SK-N-SH (cell line): ENCODE data around the gene IL6R.

Experiments used
- CTCF ChIP-seq: fragments of 200-600 bp; sonication (generic); IDR thresholded peaks from 2 replicates; pipeline ENCODE4 v1.6.1; 2017; ENCODE audit warnings: antibody characterized with exemption, mild to moderate bottlenecking, moderate library complexity
- EP300 ChIP-seq, 2 experiments: IDR thresholded peaks; 2 replicates each; pipeline versions ENCODE4 v1.4.0 to v1.6.1; 2012; ENCODE audit warnings: borderline replicate concordance in 1 of 2, low read depth in 1 of 2, low read length in 1 of 2
- EZH2phosphoT487 ChIP-seq: fragments of 200-600 bp; sonication (generic); IDR thresholded peaks from 2 replicates; pipeline ENCODE4 v1.6.1; 2017; ENCODE audit warnings: low read depth, mixed run types, mild to moderate bottlenecking, antibody characterized with exemption, moderate library complexity, borderline replicate concordance
- GABPA ChIP-seq: IDR thresholded peaks from 2 replicates; pipeline ENCODE4 v1.4.0; 2012; ENCODE audit warnings: low read depth, mild to moderate bottlenecking
- IRF3 ChIP-seq: fragments of 150-350 bp; IDR thresholded peaks from 2 replicates; pipeline ENCODE4 v1.6.1; 2016; ENCODE audit warnings: mild to moderate bottlenecking, low read depth, low read length
- JUND ChIP-seq: IDR thresholded peaks from 2 replicates; pipeline ENCODE4 v1.4.0; 2012
- NFIC ChIP-seq: IDR thresholded peaks from 2 replicates; pipeline ENCODE4 v1.4.0; 2012; ENCODE audit warnings: borderline replicate concordance
- POLR2AphosphoS5 ChIP-seq: IDR thresholded peaks from 2 replicates; pipeline ENCODE4 v1.6.1; 2012; ENCODE audit warnings: low read depth, low read length
- RAD21 ChIP-seq: IDR thresholded peaks from 2 replicates; pipeline ENCODE4 v1.6.1; 2012; ENCODE audit warnings: mild to moderate bottlenecking, low read length
- REST ChIP-seq: IDR thresholded peaks from 2 replicates; pipeline ENCODE4 v1.6.1; 2012; ENCODE audit warnings: mild to moderate bottlenecking, low read depth, low read length, moderate library complexity
- RFX5 ChIP-seq: IDR thresholded peaks from 2 replicates; pipeline ENCODE4 v1.6.1; 2012; ENCODE audit warnings: mild to moderate bottlenecking, improper control_type of control experiment, low read length
- RXRA ChIP-seq: IDR thresholded peaks from 2 replicates; pipeline ENCODE4 v1.4.0; 2012; ENCODE audit warnings: low read depth, mild to moderate bottlenecking, borderline replicate concordance
- TCF12 ChIP-seq: IDR thresholded peaks from 2 replicates; pipeline ENCODE4 v1.4.0; 2012
- USF1 ChIP-seq: IDR thresholded peaks from 2 replicates; pipeline ENCODE4 v1.4.0; 2012; ENCODE audit warnings: low read depth, borderline replicate concordance

DNA sequence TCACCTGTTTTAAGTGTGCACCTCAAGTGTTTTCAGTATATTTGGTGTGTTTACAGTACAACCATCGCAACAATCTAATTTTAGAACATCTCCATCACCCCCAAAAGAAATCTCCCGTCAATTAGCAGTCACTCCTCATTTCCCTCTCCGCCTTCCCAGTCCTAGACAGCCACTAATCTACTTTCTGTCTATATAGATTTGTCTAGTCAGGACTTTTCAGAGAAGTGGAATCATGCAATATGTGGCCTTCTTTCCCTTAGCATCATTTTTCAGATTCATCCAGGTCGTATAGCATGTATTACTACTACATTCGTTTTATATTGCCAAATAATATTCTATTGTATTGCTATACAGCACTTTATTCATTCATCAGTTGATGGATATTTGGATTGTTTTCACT is 98.8 kb downstream of the IL6R start:
- TF ChIP-seq EP300 (IDR thresholded peaks at IDR 0.05; ENCODE audit: borderline replicate concordance in 1 of 2, low read depth in 1 of 2, low read length in 1 of 2) (no peak), CTCF (no peak), RAD21 (no peak), IRF3 (no peak), JUND (no peak), GABPA (no peak), RFX5 (no peak), NFIC (no peak), TCF12 (no peak), EZH2phosphoT487 (no peak), RXRA (no peak), USF1 (no peak), REST (no peak), POLR2AphosphoS5 (no peak)
